Measurements from ENCODE around the gene HEATR5A. TPM values are rescaled to one million over a fixed set of nuclear protein-coding genes. Genes with fewer than 3 reads are reported as not detected.
A peak's percentile ranks its signal among the peaks of the same experiment; 100 is the strongest.

Gene HEATR5A
- total and polyA plus RNA-seq, 10 donors: 4.4 to 52.2 (median 33.3) TPM

DNA sequence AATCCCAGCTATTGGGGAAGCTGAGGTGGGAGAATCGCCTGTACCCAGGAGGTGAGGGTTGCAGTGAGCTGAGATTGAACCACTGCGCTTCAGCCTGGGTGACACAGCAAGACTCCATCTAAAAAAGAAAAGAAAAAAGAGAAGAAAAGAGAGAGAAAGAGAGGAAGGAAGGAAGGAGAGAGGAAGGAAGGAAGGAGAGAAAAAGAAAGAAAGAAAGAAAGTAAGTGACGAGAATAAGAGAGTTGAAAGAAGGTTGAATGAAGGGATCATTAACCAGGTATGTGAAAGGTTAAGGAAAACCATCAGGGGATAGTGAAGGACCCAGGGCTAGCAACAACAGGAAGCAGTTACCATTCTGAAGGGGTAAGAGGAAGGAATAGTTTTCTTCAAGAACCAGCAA, 41.2 kb upstream of the HEATR5A start:
- no peak for DNase-seq
- no peaks in the 10 kb centered on the region for H3K27me3 ChIP-seq (replicated peaks in 1 of 7)
- no peak overlapping the region for H3K4me3 ChIP-seq
- no peaks in the 10 kb centered on the region for H3K9me3 ChIP-seq
- peaks cover under 1 to 21% (median 11%) of the 10 kb centered on the region in 6 donors for H3K4me1 ChIP-seq
- H3K27ac ChIP-seq: no peak overlapping the region
- 74 to 84% (median 79%) methylated on average over 3 of the region's 3 CpGs for WGBS, 5 donors
- intact Hi-C loops (cut with DNase I; ENCODE audit: low total_unique reads): no loop called here
- TF ChIP-seq POLR2AphosphoS5 (IDR thresholded peaks at IDR 0.05): no peak
- TF ChIP-seq POLR2A (IDR thresholded peaks at IDR 0.05): no peak
- TF ChIP-seq, protein P1, sequence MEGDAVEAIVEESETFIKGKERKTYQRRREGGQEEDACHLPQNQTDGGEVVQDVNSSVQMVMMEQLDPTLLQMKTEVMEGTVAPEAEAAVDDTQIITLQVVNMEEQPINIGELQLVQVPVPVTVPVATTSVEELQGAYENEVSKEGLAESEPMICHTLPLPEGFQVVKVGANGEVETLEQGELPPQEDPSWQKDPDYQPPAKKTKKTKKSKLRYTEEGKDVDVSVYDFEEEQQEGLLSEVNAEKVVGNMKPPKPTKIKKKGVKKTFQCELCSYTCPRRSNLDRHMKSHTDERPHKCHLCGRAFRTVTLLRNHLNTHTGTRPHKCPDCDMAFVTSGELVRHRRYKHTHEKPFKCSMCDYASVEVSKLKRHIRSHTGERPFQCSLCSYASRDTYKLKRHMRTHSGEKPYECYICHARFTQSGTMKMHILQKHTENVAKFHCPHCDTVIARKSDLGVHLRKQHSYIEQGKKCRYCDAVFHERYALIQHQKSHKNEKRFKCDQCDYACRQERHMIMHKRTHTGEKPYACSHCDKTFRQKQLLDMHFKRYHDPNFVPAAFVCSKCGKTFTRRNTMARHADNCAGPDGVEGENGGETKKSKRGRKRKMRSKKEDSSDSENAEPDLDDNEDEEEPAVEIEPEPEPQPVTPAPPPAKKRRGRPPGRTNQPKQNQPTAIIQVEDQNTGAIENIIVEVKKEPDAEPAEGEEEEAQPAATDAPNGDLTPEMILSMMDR (IDR thresholded peaks at IDR 0.05 in 8 of 11, conservative IDR thresholded peaks at IDR 0.05 in 3 of 11): no peak
- H3K36me3 ChIP-seq: no peaks in the 10 kb centered on the region

DNA sequence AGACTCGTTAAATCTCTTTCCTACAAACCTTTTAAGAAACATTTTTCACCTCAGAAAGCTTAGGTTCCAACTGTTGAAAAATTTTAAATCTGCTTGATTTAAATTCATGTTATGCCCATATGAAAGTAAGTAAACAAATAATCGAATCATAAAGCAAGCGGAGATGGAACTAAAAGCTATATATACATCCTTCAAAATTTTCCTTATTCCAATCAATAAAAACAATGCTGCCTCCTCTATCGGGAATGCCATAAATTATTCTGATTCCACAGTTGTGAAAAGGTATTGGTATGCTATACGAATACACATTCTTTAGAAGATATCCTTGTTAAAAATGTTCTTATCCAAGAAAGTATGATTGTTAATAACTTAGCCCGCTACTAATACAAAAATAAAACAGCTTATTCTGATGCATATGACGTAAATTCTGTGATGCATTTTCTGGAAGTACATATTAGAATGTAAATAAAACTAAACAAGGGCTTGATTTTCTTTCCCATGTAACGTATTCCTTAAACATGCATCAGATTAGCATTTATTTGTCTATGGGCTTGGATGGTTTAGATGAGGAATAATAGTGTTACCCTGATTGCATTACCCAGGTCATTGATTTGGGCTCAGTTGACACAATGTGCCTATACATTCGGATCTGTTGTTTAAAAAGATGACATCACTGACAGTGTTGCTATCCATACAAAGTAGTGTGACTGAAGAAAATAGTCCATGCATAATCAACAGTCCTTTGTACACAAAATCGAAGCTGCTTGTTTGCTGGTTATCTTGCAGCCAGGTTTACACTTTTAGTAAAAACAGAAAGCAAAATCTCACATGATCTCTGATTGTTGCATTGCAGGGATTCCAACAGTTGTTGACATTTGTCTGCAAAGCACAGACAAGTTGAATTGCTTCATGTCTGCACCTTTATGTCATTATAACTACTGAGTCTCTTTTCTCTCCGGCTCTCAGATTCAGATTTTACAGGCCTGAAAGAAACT, 37.6 kb upstream of the HEATR5A start:
- Histone ChIP-seq H3K27ac (peak overlapping the region; percentile 56 to 94 (median 89)), H3K4me1 (peaks cover 8 to 47% (median 23%) of the 10 kb centered on the region in 6 donors), H3K4me3 (peak overlapping the region in 7 of 8 donors; percentile 49 to 90 (median 73)), H3K36me3 (peaks cover 0 to 3% (median under 1%) of the 10 kb centered on the region in 6 donors), H3K9me3 (no peaks in the 10 kb centered on the region), H3K27me3 (replicated peaks in 1 of 7) (no peaks in the 10 kb centered on the region)
- no peak for DNase-seq
- WGBS, 5 donors: 55 to 64% (median 59%) methylated on average over 11 of the region's 11 CpGs
- TF ChIP-seq POLR2A (IDR thresholded peaks at IDR 0.05) (no peak), POLR2AphosphoS5 (IDR thresholded peaks at IDR 0.05) (no peak)
- TF ChIP-seq, protein P1 (IDR thresholded peaks at IDR 0.05 in 8 of 11, conservative IDR thresholded peaks at IDR 0.05 in 3 of 11): no peak
- intact Hi-C loops (cut with DNase I; ENCODE audit: low total_unique reads): no loop called here

DNA sequence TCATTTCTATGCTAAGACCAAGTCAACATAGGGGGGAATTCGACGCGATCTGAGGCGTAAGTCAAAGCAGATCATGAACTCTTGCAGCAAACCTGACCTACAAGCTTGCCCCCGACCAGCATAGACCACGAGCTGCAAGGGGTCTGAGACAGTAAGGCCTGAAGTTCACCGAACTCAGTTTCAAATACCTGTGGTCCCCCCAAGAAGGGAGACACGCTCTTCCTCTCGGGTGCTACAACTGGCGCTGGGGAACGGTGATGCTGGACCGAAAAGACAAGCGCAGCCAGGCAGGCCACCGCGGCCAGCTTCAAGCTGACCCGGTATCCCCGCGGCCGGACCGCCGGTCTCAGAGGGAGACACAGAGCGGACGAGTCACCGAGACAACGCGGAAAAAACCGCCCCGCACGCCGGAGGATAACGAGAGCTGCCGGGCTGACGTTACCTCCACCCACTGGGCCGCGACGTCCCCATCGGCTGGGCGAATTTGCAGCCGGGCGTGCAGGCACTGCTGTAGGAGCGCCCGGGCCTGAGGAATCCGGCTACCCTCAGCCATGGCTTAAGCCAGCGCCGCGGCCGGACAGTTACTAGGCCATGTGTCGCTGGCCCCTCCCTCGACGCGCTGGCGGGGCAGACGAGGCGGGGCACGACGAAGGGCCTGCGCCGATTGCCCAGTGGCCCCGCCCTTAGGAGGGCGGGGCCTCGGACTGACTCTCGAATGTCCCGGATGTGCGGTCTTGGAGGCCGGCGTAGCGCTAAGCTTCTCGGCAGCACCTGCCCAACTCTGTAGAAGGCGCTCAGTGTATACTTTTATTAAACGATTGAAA, 36.7 kb upstream of the HEATR5A start, which contains the start of gene DTD2:
Gene DTD2, minus strand, starts transcription at position 666 of the 824 bp plus-strand sequence. Its CDS starts 113 bp downstream, at position 553.
- Histone ChIP-seq H3K36me3 (peaks cover 0 to 11% (median 6%) of the 10 kb centered on the region in 6 donors), H3K4me1 (peaks cover 8 to 45% (median 23%) of the 10 kb centered on the region in 6 donors), H3K4me3 (peak within 1 kb of the TSS; percentile 49 to 90 (median 70)), H3K27me3 (replicated peaks in 1 of 7) (no peaks in the 10 kb centered on the region), H3K9me3 (no peaks in the 10 kb centered on the region), H3K27ac (peak within 1 kb of the TSS; percentile 71 to 94 (median 89))
- 1 to 4% (median 3%) methylated on average over 35 to 70 of the region's 70 CpGs for WGBS, 5 donors
- intact Hi-C loops (cut with DNase I; ENCODE audit: low total_unique reads): no loop called here
- TF ChIP-seq POLR2A (IDR thresholded peaks at IDR 0.05) (peak in 1 of 3 donors; percentile 56), POLR2AphosphoS5 (IDR thresholded peaks at IDR 0.05) (peak; percentile 89 to 96 (median 95))
- TF ChIP-seq, protein P1 (IDR thresholded peaks at IDR 0.05 in 8 of 11, conservative IDR thresholded peaks at IDR 0.05 in 3 of 11): peak in 3 of 11 experiments; percentile 13 to 40 (median 20)
- DNase-seq: peak; percentile 99
